Right atrium auricular region (tissue), 2 donors: ENCODE data around the gene TRMT10B. TPM values are rescaled to one million over a fixed set of nuclear protein-coding genes. Genes with fewer than 3 reads are reported as not detected.

Experiments
- DNase-seq: peaks from one replicate; pipeline ENCODE4 v3.0.0-alpha.2; 2019; ENCODE audit warnings: low spot score
- H3K27ac ChIP-seq, 2 donors: fragments of 200-600 bp; sonication (generic); 1 replicate in 1 of 2; 2 replicates in 1 of 2; pipeline ENCODE4 v1.5.1; 2016 to 2019
- H3K27me3 ChIP-seq, 2 donors: fragments of 200-600 bp; sonication (generic); one replicate each; pipeline versions ENCODE4 v1.5.1 to v1.6.0; 2017 to 2019
- H3K36me3 ChIP-seq: fragments of 200-600 bp; sonication (generic); one replicate; pipeline ENCODE4 v1.5.1; 2016
- H3K4me1 ChIP-seq, 2 donors: fragments of 200-600 bp; sonication (generic); one replicate each; pipeline versions ENCODE4 v1.5.1 to v1.6.0; 2017 to 2019
- H3K4me3 ChIP-seq, 2 donors: fragments of 200-600 bp; sonication (generic); 1 replicate in 1 of 2; 2 replicates in 1 of 2; pipeline ENCODE4 v1.5.1; 2017 to 2019; ENCODE audit warnings: mild to moderate bottlenecking in 1 of 2, moderate library complexity in 1 of 2
- H3K9me3 ChIP-seq, 2 donors: fragments of 200-600 bp; sonication (generic); one replicate each; pipeline ENCODE4 v1.5.1; 2019
- CTCF ChIP-seq, 2 donors: fragments of 200-600 bp; sonication (generic); IDR thresholded peaks; one replicate each; pipeline ENCODE4 v1.5.1; 2019; ENCODE audit warnings: antibody characterized with exemption in 2 of 2
- total RNA-seq, 2 donors: library from RNA; depleted of rRNA; stranded (reverse); fragments of >200 nt; gene quantifications; one replicate each; pipeline ENCODE4 v1.1.0, GENCODE V29; 2016

Gene TRMT10B
- total RNA-seq, 2 donors from 2014 or later, result 2.5 to 3.9 TPM

- H3K4me1 ChIP-seq, result peaks cover 0 to 6% of the 10 kb centered on the region in 2 donors
- DNase-seq, result no peak
- no peak for TF ChIP-seq CTCF (IDR thresholded peaks at IDR 0.05)
Observed at GRCh38 chr9:37778534-37778933, 24.9 kb downstream of the TRMT10B start.

GRCh38 chr9:37784291-37784615 lies 30.6 kb downstream of the TRMT10B start:
- peaks cover 0 to 15% of the 10 kb centered on the region in 2 donors for H3K4me1 ChIP-seq
- H3K36me3 ChIP-seq, result peaks cover 39% of the 10 kb centered on the region
- peak overlapping the region; percentile 75 for H3K27ac ChIP-seq
- TF ChIP-seq CTCF (IDR thresholded peaks at IDR 0.05), result no peak
- DNase-seq, result no peak
- H3K4me3 ChIP-seq, result peak overlapping the region; percentile 79 to 90
- no peaks in the 10 kb centered on the region for H3K27me3 ChIP-seq
- H3K9me3 ChIP-seq, result no peaks in the 10 kb centered on the region

More at GRCh38 chr9:37778534-37778933, 24.9 kb downstream of the TRMT10B start:
- Histone ChIP-seq H3K4me3 (no peak overlapping the region), H3K36me3 (peaks cover 72% of the 10 kb centered on the region), H3K9me3 (no peaks in the 10 kb centered on the region), H3K27me3 (no peaks in the 10 kb centered on the region), H3K27ac (no peak overlapping the region)

- TF ChIP-seq CTCF (IDR thresholded peaks at IDR 0.05), result no peak
- Histone ChIP-seq H3K9me3 (no peaks in the 10 kb centered on the region), H3K27me3 (no peaks in the 10 kb centered on the region), H3K4me1 (peaks cover 0 to 15% of the 10 kb centered on the region in 2 donors), H3K27ac (peak within 1 kb of the TSS; percentile 75), H3K36me3 (peaks cover 33% of the 10 kb centered on the region), H3K4me3 (peak within 1 kb of the TSS; percentile 79 to 90)
- peak; percentile 93 for DNase-seq
Observed at GRCh38 chr9:37784616-37785483, 31.2 kb downstream of the TRMT10B start, which contains the start of gene EXOSC3. Gene EXOSC3 (minus strand): TSS chr9:37785064. CDS start chr9:37785044, 20 bp downstream.

- no peak for TF ChIP-seq CTCF (IDR thresholded peaks at IDR 0.05)
- Histone ChIP-seq H3K9me3 (no peaks in the 10 kb centered on the region), H3K4me1 (peaks cover 0 to 15% of the 10 kb centered on the region in 2 donors), H3K36me3 (peaks cover 11% of the 10 kb centered on the region), H3K27ac (no peak overlapping the region), H3K27me3 (no peaks in the 10 kb centered on the region), H3K4me3 (no peak overlapping the region)
- DNase-seq, result no peak
Observed at GRCh38 chr9:37787059-37787458, 33.5 kb downstream of the TRMT10B start.

GRCh38 chr9:37788332-37788731 lies 34.7 kb downstream of the TRMT10B start:
- H3K36me3 ChIP-seq, result no peaks in the 10 kb centered on the region
- H3K9me3 ChIP-seq, result no peaks in the 10 kb centered on the region
- H3K27me3 ChIP-seq, result no peaks in the 10 kb centered on the region
- no peak overlapping the region for H3K27ac ChIP-seq
- H3K4me1 ChIP-seq, result peaks cover 0 to 11% of the 10 kb centered on the region in 2 donors
- no peak overlapping the region for H3K4me3 ChIP-seq
- TF ChIP-seq CTCF (IDR thresholded peaks at IDR 0.05), result no peak
- no peak for DNase-seq
